ENCODE data around the gene KNSTRN. TPM values are rescaled to one million over a fixed set of nuclear protein-coding genes. Genes with fewer than 3 reads are reported as not detected.

Gene KNSTRN
- total RNA-seq, 1 donor from 2014 or later, result 28.4 TPM

DNA sequence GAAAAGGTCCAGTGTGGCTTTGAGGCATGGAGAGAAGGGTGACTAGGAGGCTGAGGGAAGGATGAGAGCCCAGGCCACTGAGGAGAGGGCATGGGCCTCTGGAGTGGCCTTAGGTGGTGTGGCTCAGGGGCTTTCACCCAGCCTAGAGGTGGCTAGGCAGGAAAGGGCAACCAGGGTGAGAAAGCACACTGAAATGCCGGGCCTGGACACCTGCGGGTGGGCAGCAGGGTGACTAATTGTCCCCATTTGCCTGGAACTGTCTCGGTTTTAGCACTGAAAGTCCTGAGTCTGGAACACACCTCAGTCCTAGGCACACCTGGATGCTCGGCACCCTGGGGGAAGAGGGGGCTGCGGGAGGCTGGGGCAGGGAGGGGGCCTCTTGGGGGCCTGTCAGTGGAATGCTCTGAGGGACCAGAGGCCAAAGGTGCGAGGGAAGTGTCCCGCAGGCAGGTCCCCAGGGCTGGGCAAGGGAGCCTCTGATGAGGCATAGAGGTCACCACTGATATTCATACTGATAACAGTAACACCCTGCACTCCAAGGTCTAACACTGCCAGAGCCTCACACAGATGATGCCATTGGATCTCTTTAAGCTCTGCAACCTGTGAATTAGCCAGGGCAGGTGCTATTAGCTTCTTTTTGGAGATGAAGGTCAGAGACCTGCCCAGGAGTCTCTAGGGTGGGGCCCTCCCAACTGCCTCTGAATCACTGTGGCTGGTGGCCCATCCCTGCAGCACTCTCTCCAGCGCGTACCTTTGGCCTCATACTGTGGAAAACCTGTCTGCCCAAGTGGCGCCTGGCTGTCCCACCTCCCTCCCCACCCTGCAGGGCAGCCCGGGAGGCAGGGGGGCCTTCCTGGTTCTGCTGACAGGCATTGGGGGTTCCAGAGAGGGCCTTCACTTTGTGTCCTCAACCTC lies 34.7 kb upstream of the KNSTRN start:
- H3K9me3 Mint-ChIP-seq (ENCODE audit: low read depth), result no peaks in the 10 kb centered on the region
- H3K4me3 Mint-ChIP-seq (ENCODE audit: unreplicated experiment), result no peak overlapping the region
- no peaks in the 10 kb centered on the region for H3K36me3 Mint-ChIP-seq (ENCODE audit: low read depth)
- TF ChIP-seq, protein P1, sequence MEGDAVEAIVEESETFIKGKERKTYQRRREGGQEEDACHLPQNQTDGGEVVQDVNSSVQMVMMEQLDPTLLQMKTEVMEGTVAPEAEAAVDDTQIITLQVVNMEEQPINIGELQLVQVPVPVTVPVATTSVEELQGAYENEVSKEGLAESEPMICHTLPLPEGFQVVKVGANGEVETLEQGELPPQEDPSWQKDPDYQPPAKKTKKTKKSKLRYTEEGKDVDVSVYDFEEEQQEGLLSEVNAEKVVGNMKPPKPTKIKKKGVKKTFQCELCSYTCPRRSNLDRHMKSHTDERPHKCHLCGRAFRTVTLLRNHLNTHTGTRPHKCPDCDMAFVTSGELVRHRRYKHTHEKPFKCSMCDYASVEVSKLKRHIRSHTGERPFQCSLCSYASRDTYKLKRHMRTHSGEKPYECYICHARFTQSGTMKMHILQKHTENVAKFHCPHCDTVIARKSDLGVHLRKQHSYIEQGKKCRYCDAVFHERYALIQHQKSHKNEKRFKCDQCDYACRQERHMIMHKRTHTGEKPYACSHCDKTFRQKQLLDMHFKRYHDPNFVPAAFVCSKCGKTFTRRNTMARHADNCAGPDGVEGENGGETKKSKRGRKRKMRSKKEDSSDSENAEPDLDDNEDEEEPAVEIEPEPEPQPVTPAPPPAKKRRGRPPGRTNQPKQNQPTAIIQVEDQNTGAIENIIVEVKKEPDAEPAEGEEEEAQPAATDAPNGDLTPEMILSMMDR (IDR thresholded peaks at IDR 0.05), result no peak
- H3K4me1 Mint-ChIP-seq (ENCODE audit: low read depth), result peaks cover 22% of the 10 kb centered on the region
- DNase-seq (ENCODE audit: low spot score), result no peak
- H3K27ac Mint-ChIP-seq (ENCODE audit: unreplicated experiment), result no peak overlapping the region
- no peaks in the 10 kb centered on the region for H3K27me3 Mint-ChIP-seq (ENCODE audit: low read depth)

DNA sequence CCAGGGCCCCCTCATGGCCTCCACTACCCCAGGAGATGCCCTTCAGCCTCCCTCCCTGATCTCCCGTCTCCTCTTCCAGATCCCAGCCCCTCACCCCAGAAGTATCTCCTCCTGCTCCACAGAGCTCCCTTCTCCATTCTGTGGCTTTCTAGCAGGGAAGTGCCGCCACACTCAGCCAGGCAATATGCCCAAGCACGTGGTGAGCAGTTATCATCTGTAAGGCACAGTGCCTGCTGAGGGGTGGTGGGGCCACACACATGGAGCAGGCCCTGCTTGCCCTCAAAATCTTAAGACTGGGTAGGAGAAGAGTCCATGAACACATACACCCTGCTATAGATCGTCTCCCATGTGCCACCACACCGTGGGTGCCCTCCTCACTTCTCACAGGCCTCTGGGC lies 34.0 kb upstream of the KNSTRN start:
- DNase-seq (ENCODE audit: low spot score), result no peak
- Mint-ChIP-seq H3K9me3 (ENCODE audit: low read depth) (no peaks in the 10 kb centered on the region), H3K4me3 (ENCODE audit: unreplicated experiment) (no peak overlapping the region), H3K4me1 (ENCODE audit: low read depth) (peaks cover 15% of the 10 kb centered on the region), H3K27me3 (ENCODE audit: low read depth) (no peaks in the 10 kb centered on the region), H3K36me3 (ENCODE audit: low read depth) (no peaks in the 10 kb centered on the region), H3K27ac (ENCODE audit: unreplicated experiment) (no peak overlapping the region)
- TF ChIP-seq, protein P1 (IDR thresholded peaks at IDR 0.05), result no peak

DNA sequence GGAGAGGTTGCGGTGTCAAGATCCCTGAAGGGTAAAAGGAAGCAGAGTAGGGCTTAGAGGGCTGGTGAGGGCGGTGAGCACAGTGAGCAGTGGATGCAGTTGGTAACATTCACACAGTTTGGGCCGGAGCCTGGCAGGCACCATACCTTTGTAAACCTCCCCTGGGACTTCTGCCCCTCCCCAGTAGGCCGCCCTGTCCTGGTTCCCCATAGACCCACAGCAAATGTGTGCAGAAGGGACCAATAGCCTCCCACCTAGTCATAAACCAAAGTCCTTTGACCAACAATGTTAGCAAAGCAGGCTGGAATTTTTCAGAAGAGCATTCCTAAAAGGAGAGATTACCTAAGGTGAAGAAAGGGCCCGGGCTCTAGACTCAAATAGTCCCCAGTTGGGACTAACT lies 33.4 kb upstream of the KNSTRN start:
- no peaks in the 10 kb centered on the region for H3K9me3 Mint-ChIP-seq (ENCODE audit: low read depth)
- no peak overlapping the region for H3K4me3 Mint-ChIP-seq (ENCODE audit: unreplicated experiment)
- TF ChIP-seq, protein P1 (IDR thresholded peaks at IDR 0.05), result no peak
- DNase-seq (ENCODE audit: low spot score), result no peak
- no peak overlapping the region for H3K27ac Mint-ChIP-seq (ENCODE audit: unreplicated experiment)
- H3K36me3 Mint-ChIP-seq (ENCODE audit: low read depth), result no peaks in the 10 kb centered on the region
- peaks cover 15% of the 10 kb centered on the region for H3K4me1 Mint-ChIP-seq (ENCODE audit: low read depth)
- no peaks in the 10 kb centered on the region for H3K27me3 Mint-ChIP-seq (ENCODE audit: low read depth)

DNA sequence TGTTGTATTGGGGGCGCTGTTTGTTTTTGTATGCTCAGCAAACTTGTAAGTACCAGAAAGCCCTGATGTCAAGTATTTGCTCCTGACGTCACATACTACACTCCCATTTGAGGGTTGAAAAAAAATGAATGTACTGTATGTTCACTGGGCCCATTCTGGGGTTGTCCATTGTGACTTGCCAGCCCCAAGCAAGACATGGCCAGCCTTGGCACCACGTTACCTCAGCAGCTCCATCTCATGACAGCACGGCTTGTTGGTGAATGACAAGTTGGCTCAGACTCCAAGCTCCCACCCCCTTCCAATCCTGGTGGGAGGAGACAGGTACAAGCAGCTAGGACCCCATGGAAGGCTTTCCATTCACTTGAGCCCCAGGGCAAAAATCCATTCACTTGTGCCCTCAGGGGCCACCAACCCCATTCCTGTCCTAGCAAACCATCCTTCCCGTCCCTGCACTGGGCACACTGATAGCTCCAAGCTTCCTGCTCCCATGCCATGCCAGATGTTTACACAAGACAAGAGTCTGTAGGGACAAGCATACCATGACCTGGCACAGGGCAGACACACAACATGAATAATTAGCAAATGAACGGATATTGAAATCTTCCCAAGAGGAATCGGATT lies 30.1 kb upstream of the KNSTRN start:
- H3K36me3 Mint-ChIP-seq (ENCODE audit: low read depth), result no peaks in the 10 kb centered on the region
- DNase-seq (ENCODE audit: low spot score), result no peak
- TF ChIP-seq, protein P1 (IDR thresholded peaks at IDR 0.05), result no peak
- H3K27me3 Mint-ChIP-seq (ENCODE audit: low read depth), result no peaks in the 10 kb centered on the region
- H3K4me3 Mint-ChIP-seq (ENCODE audit: unreplicated experiment), result no peak overlapping the region
- peaks cover 27% of the 10 kb centered on the region for H3K4me1 Mint-ChIP-seq (ENCODE audit: low read depth)
- H3K9me3 Mint-ChIP-seq (ENCODE audit: low read depth), result no peaks in the 10 kb centered on the region
- H3K27ac Mint-ChIP-seq (ENCODE audit: unreplicated experiment), result no peak overlapping the region

DNA sequence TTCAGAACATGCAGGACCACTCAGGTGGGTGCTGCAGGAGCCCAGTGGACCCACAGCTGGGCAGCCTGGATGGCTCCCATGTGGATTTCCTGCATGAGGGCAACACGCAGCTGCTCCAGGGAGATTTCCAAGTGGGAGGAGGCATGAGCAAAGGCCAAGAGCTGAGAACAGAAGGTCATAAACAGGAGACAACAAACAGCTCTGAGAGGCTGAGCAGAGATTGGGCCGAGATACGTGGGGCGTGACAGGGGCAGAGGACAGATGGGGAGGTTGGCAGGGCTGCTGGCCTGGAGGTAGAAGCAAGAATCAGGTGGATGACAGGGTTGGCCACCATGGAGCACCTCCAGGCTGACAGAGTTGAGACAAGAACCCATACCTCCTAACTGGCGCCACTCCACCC lies 28.8 kb upstream of the KNSTRN start:
- H3K4me1 Mint-ChIP-seq (ENCODE audit: low read depth), result peaks cover 35% of the 10 kb centered on the region
- no peak for DNase-seq (ENCODE audit: low spot score)
- H3K4me3 Mint-ChIP-seq (ENCODE audit: unreplicated experiment), result no peak overlapping the region
- TF ChIP-seq, protein P1 (IDR thresholded peaks at IDR 0.05), result no peak
- no peaks in the 10 kb centered on the region for H3K9me3 Mint-ChIP-seq (ENCODE audit: low read depth)
- no peaks in the 10 kb centered on the region for H3K27me3 Mint-ChIP-seq (ENCODE audit: low read depth)
- no peaks in the 10 kb centered on the region for H3K36me3 Mint-ChIP-seq (ENCODE audit: low read depth)
- H3K27ac Mint-ChIP-seq (ENCODE audit: unreplicated experiment), result no peak overlapping the region

Measured in chondrocyte (in vitro differentiated cells).